ENCODE data around the gene SERPINE2. TPM values are rescaled to one million over a fixed set of nuclear protein-coding genes. Genes with fewer than 3 reads are reported as not detected.
A peak's percentile ranks its signal among the peaks of the same experiment; 100 is the strongest.

Gene SERPINE2
- total and polyA plus RNA-seq, 7 donors, result 2.1 to 20.8 (median 2.7) TPM

- no peaks in the 10 kb centered on the region for H3K36me3 ChIP-seq (ENCODE audit: insufficient read depth in 1 of 2, low read depth in 1 of 2)
- DNase-seq (no peak), ATAC-seq (peak in 1 of 4 donors; percentile 55)
- WGBS, 3 donors, result 13 to 32% (median 19%) methylated on average over 4 of the region's 4 CpGs
- no peak for TF ChIP-seq CTCF (IDR thresholded peaks at IDR 0.05)
- no peaks in the 10 kb centered on the region for H3K27me3 ChIP-seq (ENCODE audit: insufficient read depth in 3 of 3, low read length in 2 of 3)
- intact Hi-C loops (cut with DNase I), result no loop called here
- H3K27ac ChIP-seq, result no peak overlapping the region
- H3K4me1 ChIP-seq, result no peaks in the 10 kb centered on the region
- no peak overlapping the region for H3K4me3 ChIP-seq
- H3K9me3 ChIP-seq, result no peaks in the 10 kb centered on the region
Observed at GRCh38 chr2:224017957-224018356, 21.1 kb downstream of the SERPINE2 start.

GRCh38 chr2:224016963-224017362, 22.1 kb downstream of the SERPINE2 start:
- Histone ChIP-seq H3K36me3 (ENCODE audit: insufficient read depth in 1 of 2, low read depth in 1 of 2) (no peaks in the 10 kb centered on the region), H3K4me3 (no peak overlapping the region), H3K27me3 (ENCODE audit: insufficient read depth in 3 of 3, low read length in 2 of 3) (no peaks in the 10 kb centered on the region), H3K27ac (no peak overlapping the region), H3K4me1 (no peaks in the 10 kb centered on the region), H3K9me3 (no peaks in the 10 kb centered on the region)
- 59 to 64% (median 62%) methylated on average over 3 of the region's 3 CpGs for WGBS, 3 donors
- no peak for TF ChIP-seq CTCF (IDR thresholded peaks at IDR 0.05)
- DNase-seq (no peak), ATAC-seq (no peak)
- intact Hi-C loops (cut with DNase I), result no loop called here

- WGBS, 3 donors, result 91 to 93% (median 92%) methylated on average over 4 of the region's 4 CpGs
- DNase-seq, result no peak
- no peaks in the 10 kb centered on the region for H3K9me3 ChIP-seq
- H3K36me3 ChIP-seq (ENCODE audit: insufficient read depth in 1 of 2, low read depth in 1 of 2), result no peaks in the 10 kb centered on the region
- no peak overlapping the region for H3K27ac ChIP-seq
- TF ChIP-seq CTCF (IDR thresholded peaks at IDR 0.05), result no peak
- intact Hi-C loops (cut with DNase I), result no loop called here
- no peak for ATAC-seq
- no peaks in the 10 kb centered on the region for H3K4me1 ChIP-seq
- H3K27me3 ChIP-seq (ENCODE audit: insufficient read depth in 3 of 3, low read length in 2 of 3), result no peaks in the 10 kb centered on the region
- H3K4me3 ChIP-seq, result no peak overlapping the region
Observed at GRCh38 chr2:224014336-224014735, 24.8 kb downstream of the SERPINE2 start.

GRCh38 chr2:224011837-224012236, 27.2 kb downstream of the SERPINE2 start:
- H3K27me3 ChIP-seq (ENCODE audit: insufficient read depth in 3 of 3, low read length in 2 of 3), result no peaks in the 10 kb centered on the region
- DNase-seq (no peak), ATAC-seq (no peak)
- no peak for TF ChIP-seq CTCF (IDR thresholded peaks at IDR 0.05)
- intact Hi-C loops (cut with DNase I), result no loop called here
- no peaks in the 10 kb centered on the region for H3K4me1 ChIP-seq
- no peaks in the 10 kb centered on the region for H3K9me3 ChIP-seq
- H3K36me3 ChIP-seq (ENCODE audit: insufficient read depth in 1 of 2, low read depth in 1 of 2), result no peaks in the 10 kb centered on the region
- H3K4me3 ChIP-seq, result no peak overlapping the region
- WGBS, 3 donors, result 87 to 100% (median 98%) methylated on average over 1 of the region's 1 CpG
- no peak overlapping the region for H3K27ac ChIP-seq

GRCh38 chr2:224009605-224010315, 29.3 kb downstream of the SERPINE2 start:
- 52 to 71% (median 57%) methylated on average over 5 of the region's 5 CpGs for WGBS, 3 donors
- H3K27me3 ChIP-seq (ENCODE audit: insufficient read depth in 3 of 3, low read length in 2 of 3), result no peaks in the 10 kb centered on the region

More at GRCh38 chr2:224009605-224010315, 29.3 kb downstream of the SERPINE2 start:
- Histone ChIP-seq H3K27ac (no peak overlapping the region), H3K9me3 (no peaks in the 10 kb centered on the region), H3K4me1 (peaks cover 5% of the 10 kb centered on the region), H3K4me3 (no peak overlapping the region), H3K36me3 (ENCODE audit: insufficient read depth in 1 of 2, low read depth in 1 of 2) (no peaks in the 10 kb centered on the region)
- ATAC-seq, result no peak
- no peak for TF ChIP-seq CTCF (IDR thresholded peaks at IDR 0.05)
- intact Hi-C loops (cut with DNase I), result no loop called here
- no peak for DNase-seq

All from psoas muscle (tissue), 8 donors.